ENCODE data around the gene CATSPER3. TPM values are rescaled to one million over a fixed set of nuclear protein-coding genes. Genes with fewer than 3 reads are reported as not detected.

CATSPER3 gene
- total and polyA plus RNA-seq, 2 of the 13 experiments (the other 11 are each of a cell fraction or from before 2014, with no cell fraction given) = 0.33 to 0.37 TPM

GRCh38 chr5:135032999-135033861, 65.5 kb downstream of the CATSPER3 start (continued):
- TF ChIP-seq CREBL2 (CRISPR knock-in tag; IDR thresholded peaks at IDR 0.05; ENCODE audit: borderline replicate concordance) (no peak), ZNF597 (CRISPR knock-in tag; IDR thresholded peaks at IDR 0.05) (no peak), ZNF513 (CRISPR knock-in tag; conservative IDR thresholded peaks at IDR 0.05) (no peak), NFIB (CRISPR knock-in tag; IDR thresholded peaks at IDR 0.05; ENCODE audit: borderline replicate concordance) (no peak), THAP11 (CRISPR knock-in tag; IDR thresholded peaks at IDR 0.05) (peak; percentile 21; the same call in 1 of the 2 replicates), ZNF83 (CRISPR knock-in tag; IDR thresholded peaks at IDR 0.05; ENCODE audit: borderline replicate concordance) (0 out of 2 replicates have a peak, but pooled peaks have one; percentile 28), ZNF235 (CRISPR knock-in tag; IDR thresholded peaks at IDR 0.05; ENCODE audit: borderline replicate concordance) (no peak), ZNF543 (CRISPR knock-in tag; IDR thresholded peaks at IDR 0.05) (no peak), ETV5 (CRISPR knock-in tag; IDR thresholded peaks at IDR 0.05; ENCODE audit: borderline replicate concordance) (peak; percentile 34; the same call in 1 of the 2 replicates), ZNF704 (CRISPR knock-in tag; IDR thresholded peaks at IDR 0.05; ENCODE audit: borderline replicate concordance) (no peak), POLR2A (IDR thresholded peaks at IDR 0.05; ENCODE audit: insufficient read depth in 1 of 2, low read depth in 2 of 2, low read length in 2 of 2) (peak in 1 of 2 experiments; percentile 57; a peak in 2 of 4 replicates), TRIM22 (IDR thresholded peaks at IDR 0.05) (no peak), ZNF12 (CRISPR knock-in tag; IDR thresholded peaks at IDR 0.05) (no peak), NRL (CRISPR knock-in tag; IDR thresholded peaks at IDR 0.05; ENCODE audit: borderline replicate concordance) (0 out of 2 replicates have a peak, but pooled peaks have one; percentile 24), ETV6 (CRISPR knock-in tag; conservative IDR thresholded peaks at IDR 0.05) (0 out of 2 replicates have a peak, but pooled peaks have one; percentile 55), MXD4 (CRISPR knock-in tag; IDR thresholded peaks at IDR 0.05) (0 out of 2 replicates have a peak, but pooled peaks have one; percentile 34), ZNF101 (CRISPR knock-in tag; IDR thresholded peaks at IDR 0.05; ENCODE audit: borderline replicate concordance, low read depth) (no peak), ZMYM3 (CRISPR knock-in tag; IDR thresholded peaks at IDR 0.05) (no peak), TARDBP (CRISPR knock-in tag; IDR thresholded peaks at IDR 0.05) (no peak)
